SU-DHL-6 (cell line): ENCODE data around the gene NME4.

Source experiments
- CTCF ChIP-seq: fragments of 200-600 bp; sonication (generic); IDR thresholded peaks from one replicate; pipeline ENCODE4 v1.5.1; 2017; ENCODE audit warnings: antibody characterized with exemption, mild to moderate bottlenecking, low read length, moderate library complexity; ENCODE audit not compliant: insufficient read depth, poor library complexity, severe bottlenecking
- EZH2phosphoT487 ChIP-seq: fragments of 200-600 bp; sonication (generic), shearing (Covaris generic); conservative IDR thresholded peaks from 2 replicates; pipeline ENCODE4 v1.6.1; 2018; ENCODE audit warnings: mild to moderate bottlenecking, antibody characterized with exemption, low read length, moderate library complexity, mixed read lengths

GRCh38 chr16:430904-431303 is 33.9 kb downstream of the NME4 start:
- no peak for TF ChIP-seq EZH2phosphoT487
- no peak for TF ChIP-seq CTCF
